Endodermal cell (in vitro differentiated cells): ENCODE results near the gene TUBA4A. TPM values are rescaled to one million over a fixed set of nuclear protein-coding genes. Genes with fewer than 3 reads are reported as not detected.

Experiments used
- DNase-seq: peaks from one replicate; pipeline ENCODE4 v3.0.0-alpha.2; 2017
- H3K27ac ChIP-seq: 2 replicates; pipeline ENCODE4 v1.5.1; 2013; ENCODE audit warnings: mild to moderate bottlenecking, low read depth, low read length, moderate library complexity
- H3K27me3 ChIP-seq: 2 replicates; pipeline ENCODE4 v1.6.1; 2013; ENCODE audit warnings: mild to moderate bottlenecking, low read length, moderate library complexity; ENCODE audit not compliant: insufficient read depth, control insufficient read depth, poor library complexity, severe bottlenecking
- H3K36me3 ChIP-seq: 2 replicates; pipeline ENCODE4 v1.7.0; 2013; ENCODE audit warnings: mild to moderate bottlenecking, low read length, moderate library complexity; ENCODE audit not compliant: control insufficient read depth, insufficient read depth
- H3K4me1 ChIP-seq: one replicate; pipeline ENCODE4 v1.7.0; 2013; ENCODE audit warnings: low read length; ENCODE audit not compliant: control insufficient read depth, insufficient read depth
- H3K4me3 ChIP-seq: 2 replicates; pipeline ENCODE4 v1.5.1; 2013; ENCODE audit warnings: mild to moderate bottlenecking, low read length, moderate library complexity
- H3K9ac ChIP-seq: 2 replicates; pipeline ENCODE4 v1.6.1; 2013; ENCODE audit warnings: mild to moderate bottlenecking, low read length, moderate library complexity; ENCODE audit not compliant: poor library complexity, severe bottlenecking; ENCODE audit errors: extremely low read depth
- H3K9me3 ChIP-seq: 2 replicates; pipeline ENCODE4 v1.6.1; 2013; ENCODE audit warnings: mild to moderate bottlenecking, low read length, moderate library complexity; ENCODE audit not compliant: control insufficient read depth
- H3K27ac Mint-ChIP-seq: 2 replicates; pipeline ENCODE4 v1.8.0; 2020; ENCODE audit warnings: mixed read lengths
- H3K27me3 Mint-ChIP-seq: 2 replicates; pipeline ENCODE4 v1.8.0; 2021; ENCODE audit warnings: mild to moderate bottlenecking, mixed read lengths; ENCODE audit not compliant: insufficient read depth
- H3K36me3 Mint-ChIP-seq: 2 replicates; pipeline ENCODE4 v1.8.0; 2020; ENCODE audit warnings: low read depth, mixed read lengths
- H3K4me1 Mint-ChIP-seq: 2 replicates; pipeline ENCODE4 v1.8.0; 2020; ENCODE audit warnings: mixed read lengths
- H3K4me3 Mint-ChIP-seq: 2 replicates; pipeline ENCODE4 v1.8.0; 2020; ENCODE audit warnings: mild to moderate bottlenecking, moderate library complexity, mixed read lengths
- H3K9me3 Mint-ChIP-seq: 2 replicates; pipeline ENCODE4 v1.8.0; 2020; ENCODE audit warnings: mild to moderate bottlenecking, mixed read lengths
- WGBS, 2 experiments: methylation state at CpG; one replicate each; pipeline versions ENCODE4 v1.1.5 to v1.1.7; 2013; ENCODE audit warnings: missing lambda C conversion rate in 2 of 2, mixed read lengths in 1 of 2; ENCODE audit not compliant: insufficient coverage in 1 of 2, insufficient read length in 1 of 2; 5-methylcytosine and 5-hydroxymethylcytosine counted together
- total RNA-seq, 2 donors: library from RNA; stranded (reverse); fragmentation: NEBNext Ultra II Directional in 1 of 2; extraction: Animal tissue kit (Norgen Biotek cat#: 25700) in 1 of 2; gene quantifications; 2 replicates in 1 of 2; 3 replicates in 1 of 2; pipeline ENCODE4 v1.2.1, GENCODE V29; 2021
- TF ChIP-seq, protein P1 (sequence below): fragments of 200-600 bp; sonication (generic); conservative IDR thresholded peaks from 2 replicates; pipeline ENCODE4 v1.5.0; 2021; ENCODE audit warnings: antibody characterized with exemption, mild to moderate bottlenecking

TUBA4A gene
- total RNA-seq, 2 donors from 2014 or later = 4.0 to 9.5 TPM

DNA sequence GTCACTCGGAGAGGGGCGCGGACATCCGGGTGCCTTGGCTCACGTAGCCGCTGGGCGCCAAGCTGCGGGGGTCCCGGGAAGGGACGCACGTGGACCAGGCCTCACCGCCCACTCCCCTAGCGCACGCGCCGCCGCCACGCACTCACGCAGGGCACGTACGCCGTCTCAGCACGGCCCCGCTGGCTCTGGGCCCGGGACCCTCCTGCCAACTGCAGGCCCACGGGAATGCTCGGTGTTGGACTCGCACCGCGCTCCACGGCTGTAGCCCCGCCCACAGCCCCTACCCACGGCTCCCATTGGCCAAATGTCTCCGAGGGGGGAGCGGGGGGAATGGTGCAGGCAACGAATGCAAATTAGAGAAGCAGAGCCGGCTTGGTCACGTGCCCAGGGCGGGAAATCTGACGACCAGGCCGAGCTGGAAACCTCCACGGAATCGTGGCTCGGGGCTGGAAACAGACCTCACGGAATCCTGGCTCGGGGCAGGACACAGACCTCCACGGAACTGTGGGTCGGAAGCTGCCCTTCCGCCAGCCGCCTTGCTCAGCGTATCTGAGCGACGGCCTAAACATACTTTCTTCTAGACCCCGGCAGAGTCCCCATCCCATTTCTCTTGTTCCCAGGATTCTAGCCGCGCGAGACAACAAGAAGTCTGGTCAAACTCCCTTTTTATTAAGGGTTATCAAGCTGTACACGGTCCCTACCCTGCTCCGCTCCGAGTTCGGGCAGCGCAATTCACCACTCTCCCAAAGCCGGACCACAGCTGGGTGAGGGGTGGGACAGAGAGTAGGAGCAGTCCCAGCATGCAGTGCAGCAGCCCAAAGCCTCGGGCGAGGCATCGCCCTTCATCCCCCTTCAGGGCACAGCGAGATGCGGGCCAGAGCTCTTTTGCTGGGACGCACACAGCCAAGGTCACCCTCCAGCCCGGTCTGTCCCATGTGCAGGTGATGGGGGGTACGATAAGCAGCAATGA is 34.7 kb downstream of the TUBA4A start, which contains the start of gene ABCB6:
Gene ABCB6, minus strand, starts transcription at position 227 of the 970 bp plus-strand sequence. CDS start 285 bp downstream, outside the sequence.
- H3K27me3 ChIP-seq = no peaks in the 10 kb centered on the region
- H3K9ac ChIP-seq = peak within 1 kb of the TSS; percentile 77
- H3K27ac Mint-ChIP-seq = peak within 1 kb of the TSS; percentile 97
- peak within 1 kb of the TSS; percentile 84 for H3K4me3 ChIP-seq
- 23 to 41% methylated on average over 45 to 71 of the region's 71 CpGs for WGBS, 2 experiments
- no peaks in the 10 kb centered on the region for H3K4me1 ChIP-seq
- peak; percentile 97 for DNase-seq
- H3K36me3 Mint-ChIP-seq = peaks cover 53% of the 10 kb centered on the region
- H3K4me1 Mint-ChIP-seq = peaks cover 17% of the 10 kb centered on the region
- peak within 1 kb of the TSS; percentile 75 for H3K4me3 Mint-ChIP-seq
- no peaks in the 10 kb centered on the region for H3K27me3 Mint-ChIP-seq
- peak within 1 kb of the TSS; percentile 81 for H3K27ac ChIP-seq
- H3K9me3 ChIP-seq = no peaks in the 10 kb centered on the region
- TF ChIP-seq, protein P1, sequence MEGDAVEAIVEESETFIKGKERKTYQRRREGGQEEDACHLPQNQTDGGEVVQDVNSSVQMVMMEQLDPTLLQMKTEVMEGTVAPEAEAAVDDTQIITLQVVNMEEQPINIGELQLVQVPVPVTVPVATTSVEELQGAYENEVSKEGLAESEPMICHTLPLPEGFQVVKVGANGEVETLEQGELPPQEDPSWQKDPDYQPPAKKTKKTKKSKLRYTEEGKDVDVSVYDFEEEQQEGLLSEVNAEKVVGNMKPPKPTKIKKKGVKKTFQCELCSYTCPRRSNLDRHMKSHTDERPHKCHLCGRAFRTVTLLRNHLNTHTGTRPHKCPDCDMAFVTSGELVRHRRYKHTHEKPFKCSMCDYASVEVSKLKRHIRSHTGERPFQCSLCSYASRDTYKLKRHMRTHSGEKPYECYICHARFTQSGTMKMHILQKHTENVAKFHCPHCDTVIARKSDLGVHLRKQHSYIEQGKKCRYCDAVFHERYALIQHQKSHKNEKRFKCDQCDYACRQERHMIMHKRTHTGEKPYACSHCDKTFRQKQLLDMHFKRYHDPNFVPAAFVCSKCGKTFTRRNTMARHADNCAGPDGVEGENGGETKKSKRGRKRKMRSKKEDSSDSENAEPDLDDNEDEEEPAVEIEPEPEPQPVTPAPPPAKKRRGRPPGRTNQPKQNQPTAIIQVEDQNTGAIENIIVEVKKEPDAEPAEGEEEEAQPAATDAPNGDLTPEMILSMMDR = peak; percentile 17
- H3K36me3 ChIP-seq = peaks cover 48% of the 10 kb centered on the region
- no peaks in the 10 kb centered on the region for H3K9me3 Mint-ChIP-seq

DNA sequence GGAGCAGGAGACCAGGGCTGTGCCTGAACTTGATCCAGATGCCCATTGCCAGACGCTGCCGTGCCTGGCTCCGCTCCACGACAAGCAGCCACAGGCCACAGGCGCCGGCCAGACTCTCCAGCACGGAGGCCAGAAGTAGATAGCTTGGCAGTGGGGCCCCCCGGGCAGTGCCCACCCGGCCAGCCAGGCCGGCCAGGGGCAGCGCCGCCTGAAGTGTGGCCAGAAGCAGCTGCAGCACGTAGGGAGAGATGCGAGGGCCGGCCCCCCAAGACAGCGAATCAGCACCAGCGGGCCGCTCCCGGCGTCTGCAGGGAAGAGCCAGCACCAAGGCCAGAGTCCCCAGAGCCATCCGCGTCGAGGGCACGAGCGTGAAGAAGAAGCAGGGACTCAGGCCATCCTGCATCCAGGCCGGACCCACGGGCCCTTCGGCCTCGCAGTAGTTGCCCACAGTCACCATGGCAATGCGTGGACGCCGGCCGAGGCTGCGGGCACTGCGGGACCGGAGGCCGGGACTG is 35.4 kb downstream of the TUBA4A start:
- peak overlapping the region; percentile 81 for H3K27ac ChIP-seq
- H3K9me3 Mint-ChIP-seq = no peaks in the 10 kb centered on the region
- no peaks in the 10 kb centered on the region for H3K4me1 ChIP-seq
- 1 to 3% methylated on average over 21 to 37 of the region's 37 CpGs for WGBS, 2 experiments
- peak overlapping the region; percentile 84 for H3K4me3 ChIP-seq
- peaks cover 17% of the 10 kb centered on the region for H3K4me1 Mint-ChIP-seq
- H3K9me3 ChIP-seq = no peaks in the 10 kb centered on the region
- H3K27me3 Mint-ChIP-seq = no peaks in the 10 kb centered on the region
- no peaks in the 10 kb centered on the region for H3K27me3 ChIP-seq
- H3K27ac Mint-ChIP-seq = peak overlapping the region; percentile 97
- H3K36me3 Mint-ChIP-seq = peaks cover 51% of the 10 kb centered on the region
- TF ChIP-seq, protein P1 = no peak
- H3K9ac ChIP-seq = peak overlapping the region; percentile 77
- peak; percentile 92 for DNase-seq
- peak overlapping the region; percentile 75 for H3K4me3 Mint-ChIP-seq
- peaks cover 48% of the 10 kb centered on the region for H3K36me3 ChIP-seq

DNA sequence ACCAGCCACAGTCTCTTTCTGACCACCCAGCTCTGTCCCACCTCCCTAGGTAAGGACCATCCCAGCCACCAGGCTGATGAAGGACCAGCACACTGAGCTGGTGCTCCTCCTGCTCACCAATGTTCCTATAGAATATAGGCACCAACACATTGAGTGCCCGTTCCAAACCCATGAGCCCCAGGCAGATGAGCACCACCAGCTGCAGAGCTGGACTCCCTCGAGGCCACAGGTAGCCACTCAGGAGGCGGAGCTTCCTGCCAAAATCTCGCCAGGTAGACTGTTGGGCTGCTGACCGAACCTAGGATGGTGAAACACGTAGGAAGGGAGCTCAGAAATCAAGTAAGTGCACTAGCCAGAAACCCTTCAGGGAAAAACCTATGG is 37.2 kb downstream of the TUBA4A start:
- Mint-ChIP-seq H3K36me3 (peaks cover 53% of the 10 kb centered on the region), H3K4me3 (peak overlapping the region; percentile 26), H3K9me3 (no peaks in the 10 kb centered on the region), H3K4me1 (peaks cover 17% of the 10 kb centered on the region), H3K27me3 (no peaks in the 10 kb centered on the region), H3K27ac (peak overlapping the region; percentile 67)
- H3K27me3 ChIP-seq = no peaks in the 10 kb centered on the region
- TF ChIP-seq, protein P1 = no peak
- H3K9me3 ChIP-seq = no peaks in the 10 kb centered on the region
- no peak overlapping the region for H3K9ac ChIP-seq
- H3K4me3 ChIP-seq = no peak overlapping the region
- WGBS, 2 experiments = 92 to 95% methylated on average over 5 to 6 of the region's 6 CpGs
- no peak for DNase-seq
- H3K4me1 ChIP-seq = no peaks in the 10 kb centered on the region
- H3K27ac ChIP-seq = no peak overlapping the region
- peaks cover 48% of the 10 kb centered on the region for H3K36me3 ChIP-seq
